ENCODE measurements around the gene COPA.

COPA gene

GRCh38 chr1:160362168-160362957, 19.3 kb upstream of the COPA start:
- DNase-seq: no peak

- no peak for DNase-seq
Observed at GRCh38 chr1:160361814-160362167, 18.7 kb upstream of the COPA start.

DNA sequence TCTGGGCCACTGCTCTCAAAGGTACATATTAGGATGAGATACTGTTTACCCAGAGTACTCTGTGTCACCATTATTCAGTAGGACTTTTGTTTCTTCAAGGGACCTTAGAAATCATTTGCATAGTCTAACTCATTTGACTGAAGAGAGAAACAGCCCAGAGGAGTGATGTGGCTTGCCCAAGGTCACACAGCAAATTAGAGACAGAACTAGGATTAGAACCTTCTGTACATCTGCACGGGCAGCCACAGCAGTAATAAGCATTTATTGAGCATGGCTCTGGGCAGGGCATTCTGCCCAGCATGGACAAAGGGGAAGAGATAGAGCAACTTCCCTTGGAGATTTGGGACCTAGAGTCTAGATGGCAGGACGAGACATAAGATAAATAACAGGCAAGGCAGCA, 18.1 kb upstream of the COPA start:
- no peak for DNase-seq

- no peak for DNase-seq
Observed at GRCh38 chr1:160360227-160360695, 17.2 kb upstream of the COPA start.

- no peak for DNase-seq
Observed at GRCh38 chr1:160359559-160360226, 16.6 kb upstream of the COPA start.

DNA sequence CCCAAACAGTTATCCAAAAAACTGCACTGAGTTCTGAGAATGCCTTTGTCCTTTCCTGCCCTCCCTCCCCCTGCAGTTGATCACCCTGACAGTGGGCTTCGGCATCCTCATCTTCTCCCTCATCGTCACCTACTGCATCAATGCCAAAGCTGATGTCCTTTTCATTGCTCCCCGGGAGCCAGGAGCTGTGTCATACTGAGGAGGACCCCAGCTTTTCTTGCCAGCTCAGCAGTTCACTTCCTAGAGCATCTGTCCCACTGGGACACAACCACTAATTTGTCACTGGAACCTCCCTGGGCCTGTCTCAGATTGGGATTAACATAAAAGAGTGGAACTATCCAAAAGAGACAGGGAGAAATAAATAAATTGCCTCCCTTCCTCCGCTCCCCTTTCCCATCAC, 15.0 kb upstream of the COPA start:
- DNase-seq: no peak

DNA sequence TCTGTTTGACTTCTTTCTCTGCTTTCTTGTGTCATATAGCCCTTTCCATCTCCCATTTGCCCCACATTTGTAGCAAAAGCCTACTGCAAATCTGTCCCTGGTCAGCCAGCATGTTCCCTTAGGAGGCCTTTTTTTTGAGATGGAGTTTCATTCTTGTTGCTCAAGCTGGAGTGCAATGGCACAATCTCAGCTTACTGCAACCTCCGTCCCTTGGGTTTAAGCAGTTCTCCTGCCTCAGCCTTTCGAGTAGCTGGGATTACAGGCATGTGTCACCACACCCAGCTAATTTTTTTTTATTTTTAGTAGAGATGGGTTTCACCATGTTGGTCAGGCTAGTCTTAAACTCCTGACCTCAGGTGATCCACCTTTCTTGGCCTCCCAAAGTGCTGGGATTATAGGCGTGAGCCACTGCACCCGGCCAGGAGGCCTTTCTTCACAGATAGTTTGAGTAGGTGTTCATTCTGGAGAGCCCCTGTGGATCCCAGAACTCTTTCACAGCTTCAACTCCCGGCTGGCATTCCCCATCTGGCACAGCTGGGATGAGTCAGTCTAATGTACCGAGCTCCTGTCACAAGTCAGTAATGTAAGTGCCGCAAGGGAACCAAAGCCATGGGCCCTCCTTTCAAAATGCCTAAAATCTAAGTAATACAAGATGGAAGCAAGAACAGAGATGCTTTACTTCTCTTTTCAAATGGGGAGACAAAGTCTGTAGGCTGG, 14.4 kb upstream of the COPA start:
- DNase-seq: no peak

- DNase-seq: peak; percentile 53
Observed at GRCh38 chr1:160354388-160354985, 11.4 kb upstream of the COPA start.

DNA sequence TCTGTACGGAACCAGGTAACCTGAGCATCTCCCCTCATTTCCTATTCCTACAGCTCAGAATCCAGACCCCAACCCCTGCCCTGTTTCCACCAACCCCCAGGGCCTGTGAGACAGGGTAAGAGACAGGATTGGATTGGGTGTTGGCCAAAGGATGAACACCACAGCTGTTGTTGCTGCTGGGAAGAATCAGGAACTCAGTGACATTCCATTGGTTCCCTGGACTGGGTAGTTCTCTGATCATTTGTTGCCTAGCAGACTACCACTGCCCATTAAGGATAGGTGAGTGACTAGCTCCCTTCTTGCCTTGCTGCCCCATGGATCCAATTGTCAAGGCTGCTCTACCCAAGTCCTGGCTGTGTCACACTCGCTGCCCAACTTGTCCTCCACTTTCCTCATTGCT, 10.2 kb upstream of the COPA start:
- no peak for DNase-seq

GRCh38 chr1:160352555-160352954, 9.5 kb upstream of the COPA start:
- no peak for DNase-seq

DNA sequence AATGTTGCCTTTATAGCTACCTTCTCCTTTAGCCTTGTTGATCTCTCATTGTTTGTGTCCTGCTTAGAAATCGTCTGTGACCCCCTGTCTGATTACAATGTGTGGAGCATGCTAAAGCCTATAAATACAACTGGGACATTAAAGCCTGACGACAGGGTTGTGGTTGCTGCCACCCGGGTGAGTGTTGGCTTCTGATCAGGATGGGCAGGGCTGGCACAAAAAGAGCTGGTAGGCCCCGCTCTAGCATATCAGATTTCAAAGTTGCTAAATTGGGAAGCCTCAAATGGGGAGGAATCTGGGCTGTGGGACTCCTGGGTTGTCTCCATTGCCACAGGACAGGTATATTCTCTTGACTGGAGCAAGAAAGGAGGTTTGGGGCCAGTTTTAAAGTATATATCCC, 8.6 kb upstream of the COPA start:
- no peak for DNase-seq

DNA sequence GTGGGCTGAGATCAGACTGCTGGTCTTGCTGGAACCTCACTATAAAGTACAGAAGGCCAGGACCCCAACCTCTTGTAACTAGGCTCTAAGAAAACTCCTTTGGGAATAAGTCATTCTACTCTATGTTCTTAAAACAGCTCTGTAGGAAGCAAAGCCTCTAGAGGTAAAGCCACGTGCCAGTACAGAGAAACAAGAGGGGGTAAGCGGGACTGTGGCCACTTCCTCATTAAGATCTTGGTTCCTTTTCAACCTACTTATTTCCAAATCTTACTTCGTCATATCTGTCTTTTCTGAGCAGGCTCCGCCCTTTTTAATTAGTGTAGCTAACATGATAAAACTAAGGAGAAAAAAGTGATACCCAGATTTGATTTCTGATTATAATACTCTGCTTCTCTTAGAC, 3.9 kb upstream of the COPA start:
- no peak for DNase-seq

- DNase-seq: no peak
Observed at GRCh38 chr1:160346463-160346862, 3.4 kb upstream of the COPA start.

DNA sequence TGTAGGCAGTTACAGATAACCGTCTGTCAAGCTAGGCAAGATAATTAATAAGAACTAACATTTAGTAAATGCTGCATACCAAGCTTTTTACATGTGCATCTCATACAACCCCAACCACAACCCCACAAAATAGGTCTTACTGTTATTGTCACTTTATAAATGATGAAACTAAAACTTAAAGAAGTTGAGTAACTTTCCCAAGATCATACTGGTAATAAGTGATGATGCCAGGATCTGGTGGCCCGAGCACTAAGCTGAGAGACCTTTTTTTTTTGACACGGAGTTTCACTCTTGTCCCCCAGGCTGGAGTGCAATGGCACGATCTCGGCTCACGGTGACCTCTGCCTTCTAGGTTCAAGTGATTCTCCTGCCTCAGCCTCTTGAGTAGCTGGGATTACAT, 1.9 kb upstream of the COPA start:
- no peak for DNase-seq

GRCh38 chr1:160344241-160344640, 1.2 kb upstream of the COPA start:
- DNase-seq: no peak

GRCh38 chr1:160342526-160342925, 524 bp downstream of the COPA start:
- DNase-seq: peak; percentile 43

- DNase-seq: no peak
Observed at GRCh38 chr1:160340866-160341265, 2.2 kb downstream of the COPA start.

DNA sequence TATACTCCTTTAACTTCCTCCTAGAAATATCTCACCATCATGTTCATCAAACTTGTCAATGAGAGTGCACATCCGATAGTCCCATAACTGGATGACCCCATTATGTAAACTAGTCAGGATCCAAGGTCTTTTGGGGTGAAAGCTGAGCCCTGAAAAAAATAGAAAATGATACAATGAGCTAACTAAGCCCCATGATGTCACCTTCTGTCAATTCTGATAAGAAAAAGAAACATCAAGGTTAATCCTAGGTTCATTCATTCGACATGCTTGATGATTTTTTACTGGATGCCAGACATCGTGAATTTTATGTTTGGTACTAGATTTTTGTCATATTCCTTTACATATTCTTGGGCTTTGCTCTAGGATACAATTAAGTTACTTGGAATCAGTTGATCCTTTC, 2.9 kb downstream of the COPA start:
- no peak for DNase-seq

DNA sequence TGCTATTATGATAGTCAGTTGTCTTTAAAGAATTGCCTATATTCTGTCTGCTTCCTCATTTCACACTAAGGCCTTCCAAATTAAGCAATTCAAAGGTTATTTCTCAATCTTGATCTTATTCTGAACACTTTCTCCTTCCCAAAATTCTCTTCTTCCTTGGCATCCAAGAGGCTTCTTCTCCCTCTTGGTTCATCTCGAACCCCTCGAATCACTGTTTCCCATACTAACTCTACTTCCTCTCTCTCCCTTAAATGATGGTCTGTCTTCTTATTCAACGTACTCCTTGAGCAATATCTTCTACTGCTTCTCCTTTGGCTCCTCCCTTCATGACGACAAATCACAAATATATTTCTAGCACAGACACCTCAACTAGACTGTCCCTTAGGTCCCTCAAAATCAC, 4.5 kb downstream of the COPA start:
- no peak for DNase-seq

- DNase-seq: no peak
Observed at GRCh38 chr1:160332516-160332915, 10.5 kb downstream of the COPA start.

DNA sequence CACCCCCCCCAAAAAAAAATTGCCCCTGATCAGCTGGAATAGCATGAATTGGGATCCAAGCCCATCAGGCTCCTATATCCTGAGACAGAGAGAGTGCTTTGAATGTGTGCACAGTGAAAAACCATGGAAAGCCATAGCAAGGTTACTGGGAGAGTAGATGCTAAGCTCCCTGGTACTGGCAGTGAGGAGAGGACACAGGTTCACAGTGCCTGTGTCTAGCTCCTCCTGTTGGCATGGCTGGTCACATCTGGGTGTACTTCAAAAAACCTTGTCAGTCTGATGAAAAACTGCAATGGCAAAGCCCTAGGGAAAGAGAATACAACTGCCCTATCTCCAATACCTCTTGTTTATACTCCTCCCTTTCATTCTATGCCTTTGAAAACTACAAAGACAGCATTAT, 12.9 kb downstream of the COPA start:
- DNase-seq: peak; percentile 60

GRCh38 chr1:160328184-160328583, 14.9 kb downstream of the COPA start:
- DNase-seq: no peak

GRCh38 chr1:160326418-160326817, 16.6 kb downstream of the COPA start:
- DNase-seq: no peak

DNA sequence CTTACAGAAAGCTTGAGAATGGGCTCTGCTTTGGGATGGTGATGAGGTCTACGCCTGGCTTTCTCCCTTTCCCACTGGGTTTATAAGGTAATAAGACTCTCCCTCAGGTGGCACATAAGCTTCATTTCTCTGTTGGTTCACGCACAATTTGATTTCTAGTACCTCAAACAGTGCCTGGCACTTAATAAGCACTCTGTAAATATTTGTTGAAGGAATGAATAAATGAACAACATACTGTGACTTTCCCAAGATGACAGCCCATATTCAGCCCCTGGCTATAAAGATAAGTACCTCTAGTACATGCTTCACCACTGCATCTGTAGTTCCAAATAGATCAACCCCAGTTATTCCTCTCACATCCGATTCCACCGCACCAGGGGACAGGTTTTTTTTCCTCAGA, 17.8 kb downstream of the COPA start:
- peak; percentile 97 for DNase-seq

All from DMS53 (cell line).